ENCODE results near the gene SLC39A11.

- TF ChIP-seq CTCF (conservative IDR thresholded peaks at IDR 0.05 in 1 of 2, IDR thresholded peaks at IDR 0.05 in 1 of 2; ENCODE audit: extremely low read depth in 1 of 2, insufficient read depth in 1 of 2, low read depth in 1 of 2, low read length in 2 of 2) = no peak
- TF ChIP-seq EZH2 (IDR thresholded peaks at IDR 0.05; ENCODE audit: borderline replicate concordance, low read length) = no peak
Observed at GRCh38 chr17:73069164-73069770, 23.2 kb downstream of the SLC39A11 start.
